GM23338 (cell line): ENCODE measurements around the gene YJEFN3. TPM values are rescaled to one million over a fixed set of nuclear protein-coding genes. Genes with fewer than 3 reads are reported as not detected.

Experiments used
- ATAC-seq: fragments of 200-7000 bp; cut with Tn5 transposase; 3 replicates; pipeline ENCODE4 v1.9.1; 2020
- DNase-seq: peaks from one replicate; pipeline ENCODE4 v3.0.0-alpha.2; 2015; ENCODE audit warnings: low spot score
- H2AFZ ChIP-seq: fragments of 200-600 bp; sonication (generic); 2 replicates; pipeline ENCODE4 v1.8.0; 2016; ENCODE audit warnings: antibody characterized with exemption, mild to moderate bottlenecking, moderate library complexity
- H3F3A ChIP-seq: fragments of 200-600 bp; sonication (generic); replicated peaks from 2 replicates; pipeline ENCODE4 v1.8.0; 2017; ENCODE audit warnings: antibody characterized with exemption, mixed run types, low read depth
- H3K27ac ChIP-seq: fragments of 200-600 bp; sonication (generic); 2 replicates; pipeline ENCODE4 v1.6.1; 2016; ENCODE audit warnings: low read depth
- H3K27me3 ChIP-seq: fragments of 200-600 bp; sonication (generic); 2 replicates; pipeline ENCODE4 v1.8.0; 2016; ENCODE audit warnings: mild to moderate bottlenecking, mixed run types, moderate library complexity; ENCODE audit not compliant: insufficient read depth
- H3K36me3 ChIP-seq: fragments of 200-600 bp; sonication (generic); 2 replicates; pipeline ENCODE4 v1.8.0; 2016; ENCODE audit warnings: mild to moderate bottlenecking; ENCODE audit not compliant: insufficient read depth
- H3K4me1 ChIP-seq: fragments of 200-600 bp; sonication (generic); 2 replicates; pipeline ENCODE4 v1.8.0; 2016; ENCODE audit warnings: mild to moderate bottlenecking, moderate library complexity; ENCODE audit not compliant: insufficient read depth
- H3K4me2 ChIP-seq: fragments of 200-600 bp; sonication (generic); 2 replicates; pipeline ENCODE4 v1.7.1; 2017; ENCODE audit warnings: mixed run types
- H3K4me3 ChIP-seq: fragments of 200-600 bp; sonication (generic); 2 replicates; pipeline ENCODE4 v1.6.1; 2016; ENCODE audit warnings: mixed run types
- H3K79me2 ChIP-seq: fragments of 200-600 bp; sonication (generic); replicated peaks from 2 replicates; pipeline ENCODE4 v1.8.0; 2017; ENCODE audit warnings: mild to moderate bottlenecking; ENCODE audit not compliant: insufficient read depth
- H3K9me2 ChIP-seq: fragments of 200-600 bp; sonication (generic); 2 replicates; pipeline ENCODE4 v1.8.0; 2017; ENCODE audit not compliant: insufficient read depth
- H4K20me1 ChIP-seq: fragments of 200-600 bp; sonication (generic); replicated peaks from 2 replicates; pipeline ENCODE4 v1.8.0; 2017; ENCODE audit warnings: mild to moderate bottlenecking; ENCODE audit not compliant: insufficient read depth
- H3K27ac Mint-ChIP-seq: 2 replicates; pipeline ENCODE4 v1.8.0; 2020; ENCODE audit warnings: inconsistent platforms, mild to moderate bottlenecking, moderate library complexity, mixed read lengths
- H3K27me3 Mint-ChIP-seq: 3 replicates; pipeline ENCODE4 v1.8.0; 2022; ENCODE audit warnings: low read depth, mild to moderate bottlenecking, moderate library complexity, mixed read lengths, inconsistent platforms; ENCODE audit not compliant: insufficient read depth, poor library complexity
- H3K36me3 Mint-ChIP-seq: 3 replicates; pipeline ENCODE4 v1.8.0; 2021; ENCODE audit warnings: low read depth, mild to moderate bottlenecking, inconsistent platforms, moderate library complexity, mixed read lengths
- H3K4me1 Mint-ChIP-seq: 3 replicates; pipeline ENCODE4 v1.8.0; 2020; ENCODE audit warnings: mild to moderate bottlenecking, inconsistent platforms, mixed read lengths
- H3K4me3 Mint-ChIP-seq: 3 replicates; pipeline ENCODE4 v1.8.0; 2021; ENCODE audit warnings: moderate library complexity, mild to moderate bottlenecking, inconsistent platforms, mixed read lengths
- H3K9me3 Mint-ChIP-seq: 3 replicates; pipeline ENCODE4 v1.8.0; 2020; ENCODE audit warnings: moderate library complexity, mild to moderate bottlenecking, inconsistent platforms, mixed read lengths
- CREB1 ChIP-seq: fragments of 250-450 bp; sonication (Bioruptor Pico); IDR thresholded peaks from 2 replicates; pipeline ENCODE4 v1.5.0; 2020; ENCODE audit warnings: low read depth, mild to moderate bottlenecking, moderate library complexity
- CTCF ChIP-seq, 2 experiments: fragments of 200-600 bp in 1 of 2; sonication (generic) in 1 of 2; conservative IDR thresholded peaks; 2 replicates each; pipeline versions ENCODE4 v1.5.1 to v1.6.1; 2016 to 2017; ENCODE audit warnings: antibody characterized with exemption in 2 of 2, low read depth in 2 of 2, mild to moderate bottlenecking in 2 of 2, moderate library complexity in 1 of 2
- ETS1 ChIP-seq: IDR thresholded peaks from 2 replicates; pipeline ENCODE4 v1.6.1; 2016; ENCODE audit warnings: antibody characterized with exemption
- JUNB ChIP-seq: IDR thresholded peaks from one replicate; pipeline ENCODE4 v1.6.1; 2016; ENCODE audit warnings: antibody characterized with exemption; ENCODE audit not compliant: unreplicated experiment
- POLR2AphosphoS5 ChIP-seq: IDR thresholded peaks from 2 replicates; pipeline ENCODE4 v1.6.1; 2016; ENCODE audit warnings: antibody characterized with exemption, low read depth
- REST ChIP-seq: IDR thresholded peaks from one replicate; pipeline ENCODE4 v1.6.1; 2018; ENCODE audit warnings: antibody characterized with exemption; ENCODE audit not compliant: unreplicated experiment
- ZNF114 ChIP-seq: fragments of 250-450 bp; sonication (Bioruptor Pico); IDR thresholded peaks from 2 replicates; pipeline ENCODE4 v1.5.0; 2020; ENCODE audit warnings: mild to moderate bottlenecking, moderate library complexity
- ZNF331 ChIP-seq: fragments of 250-450 bp; sonication (Bioruptor Pico); IDR thresholded peaks from 2 replicates; pipeline ENCODE4 v1.5.0; 2020; ENCODE audit warnings: low read depth, mild to moderate bottlenecking, moderate library complexity
- ZNF462 ChIP-seq: fragments of 250-450 bp; sonication (Bioruptor Pico); IDR thresholded peaks from 2 replicates; pipeline ENCODE4 v1.5.0; 2020; ENCODE audit warnings: mild to moderate bottlenecking, moderate library complexity
- polyA plus RNA-seq: library from polyadenylated mRNA; unstranded; fragments of >200 nt; fragmentation: Nextera tagmentation; extraction: Ambion mirVana; gene quantifications from 2 replicates; pipeline ENCODE4 v1.2.1, GENCODE V29; 2016
- total RNA-seq: library from RNA; depleted of rRNA; stranded (reverse); fragments of >200 nt; shearing (Covaris generic); gene quantifications from 2 replicates; pipeline ENCODE4 v1.2.3, GENCODE V29; 2014

YJEFN3 gene
- total and polyA plus RNA-seq, 2 experiments from 2014 or later = 3.5 to 6.5 TPM

GRCh38 chr19:19538785-19539166, 10.1 kb downstream of the YJEFN3 start:
- H3K4me1 Mint-ChIP-seq = peaks cover 15% of the 10 kb centered on the region
- peak overlapping the region; percentile 91 for H3K4me2 ChIP-seq
- H3K36me3 Mint-ChIP-seq = no peaks in the 10 kb centered on the region; the same call in 2 of the 3 replicates
- no peak overlapping the region for H3K27ac Mint-ChIP-seq
- ATAC-seq = no peak; the same call in 2 of the 3 replicates
- peak overlapping the region; percentile 63 for H3K4me3 Mint-ChIP-seq
- DNase-seq = peak; percentile 40
- peaks cover 19% of the 10 kb centered on the region for H3F3A ChIP-seq
- H3K36me3 ChIP-seq = no peaks in the 10 kb centered on the region
- H3K4me3 ChIP-seq = peak overlapping the region; percentile 76
- H3K79me2 ChIP-seq = no peaks in the 10 kb centered on the region
- no peak for TF ChIP-seq POLR2AphosphoS5
- H3K9me3 Mint-ChIP-seq = no peaks in the 10 kb centered on the region
- peaks cover 32% of the 10 kb centered on the region for H3K27me3 Mint-ChIP-seq
- H3K27ac ChIP-seq = no peak overlapping the region
- H3K4me1 ChIP-seq = peaks cover 5% of the 10 kb centered on the region; the same call in 1 of the 2 replicates
- H3K27me3 ChIP-seq = peaks cover 33% of the 10 kb centered on the region
- 0 out of 2 replicates have a peak, but pooled peaks cover 5% of the 10 kb centered on the region for H4K20me1 ChIP-seq
- H2AFZ ChIP-seq = no peak overlapping the region; the same call in 1 of the 2 replicates
- no peaks in the 10 kb centered on the region for H3K9me2 ChIP-seq

GRCh38 chr19:19539698-19540063, 11.0 kb downstream of the YJEFN3 start:
- no peaks in the 10 kb centered on the region for H3K79me2 ChIP-seq
- H3K4me1 ChIP-seq = peaks cover 5% of the 10 kb centered on the region; the same call in 1 of the 2 replicates
- H2AFZ ChIP-seq = no peak overlapping the region
- Mint-ChIP-seq H3K27me3 (peaks cover 26% of the 10 kb centered on the region), H3K4me1 (peaks cover 8% of the 10 kb centered on the region; the same call in 2 of the 3 replicates), H3K36me3 (no peaks in the 10 kb centered on the region; the same call in 2 of the 3 replicates), H3K4me3 (no peak overlapping the region), H3K9me3 (no peaks in the 10 kb centered on the region), H3K27ac (no peak overlapping the region)
- H3K27ac ChIP-seq = no peak overlapping the region
- H3K36me3 ChIP-seq = no peaks in the 10 kb centered on the region
- H3K27me3 ChIP-seq = peaks cover 30% of the 10 kb centered on the region
- peak overlapping the region; percentile 43; the same call in 1 of the 2 replicates for H3K4me2 ChIP-seq
- H4K20me1 ChIP-seq = 0 out of 2 replicates have a peak, but pooled peaks cover 5% of the 10 kb centered on the region
- 0 out of 2 replicates have a peak overlapping the region, but pooled peaks have one; percentile 13 for H3K4me3 ChIP-seq
- ATAC-seq (no peak), DNase-seq (peak; percentile 41)
- no peaks in the 10 kb centered on the region for H3K9me2 ChIP-seq
- peaks cover 15% of the 10 kb centered on the region; the same call in 1 of the 2 replicates for H3F3A ChIP-seq
- TF ChIP-seq ZNF331 (CRISPR knock-in tag) = no peak
- no peak for TF ChIP-seq JUNB
- TF ChIP-seq REST = no peak
- TF ChIP-seq POLR2AphosphoS5 = no peak
- TF ChIP-seq ZNF462 (CRISPR knock-in tag) = no peak
- no peak for TF ChIP-seq ETS1
- TF ChIP-seq CREB1 (CRISPR knock-in tag) = no peak
- no peak for TF ChIP-seq CTCF (conservative IDR thresholded peaks at IDR 0.05; ENCODE audit: low read depth in 2 of 2)
- TF ChIP-seq ZNF114 (CRISPR knock-in tag) = no peak
